ENCODE data around the gene FABP6. TPM values are rescaled to one million over a fixed set of nuclear protein-coding genes. Genes with fewer than 3 reads are reported as not detected.
A peak's percentile ranks its signal among the peaks of the same experiment; 100 is the strongest.
"Not testable (repeated sequence)": the region's sequence is repeated elsewhere in the genome, so short reads cannot be mapped to it uniquely, and the experiment has no call there.

The FABP6 gene
- total RNA-seq, 5 donors from 2014 or later (not counting 1 experiment from before 2014, with no cell fraction given) = not detected

DNA sequence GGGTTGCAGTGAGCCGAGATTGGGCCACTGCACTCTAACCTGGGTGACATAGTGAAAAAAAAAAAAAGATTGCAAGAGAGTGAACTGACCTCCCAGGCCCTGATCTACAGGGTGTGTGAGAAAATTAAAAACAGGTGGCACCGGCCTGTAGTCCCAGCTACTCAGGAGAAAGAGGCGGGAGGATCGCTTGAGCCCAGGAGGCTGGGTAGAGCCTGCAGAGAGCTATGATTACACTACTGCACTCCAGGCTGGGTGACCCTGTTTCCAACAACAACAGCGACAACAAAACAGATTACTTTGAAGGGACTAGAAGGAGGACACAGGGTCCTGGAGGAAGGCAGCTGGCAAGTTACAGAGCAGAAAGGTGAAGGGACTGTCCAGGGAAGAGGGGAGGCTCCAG lies 42.2 kb upstream of the FABP6 start:
- H3K9me3 Mint-ChIP-seq = peaks cover 5 to 12% (median 6%) of the 10 kb centered on the region in 3 donors
- 80% methylated on average over 1 of the region's 5 CpGs for WGBS (ENCODE audit: insufficient coverage)
- Histone ChIP-seq H3K4me1 (ENCODE audit: control insufficient read depth in 1 of 2, extremely low read depth in 1 of 2, insufficient read depth in 2 of 2, low read length in 2 of 2) (peaks cover 0 to 5% of the 10 kb centered on the region in 2 experiments), H3K36me3 (ENCODE audit: control insufficient read depth in 2 of 2, extremely low read depth in 1 of 2, insufficient read depth in 1 of 2, low read length in 1 of 2) (no peaks in the 10 kb centered on the region), H3K4me3 (ENCODE audit: control insufficient read depth in 1 of 2, extremely low read depth in 1 of 2, low read length in 1 of 2) (no peak overlapping the region), H3K27me3 (replicated peaks in 1 of 2; ENCODE audit: control insufficient read depth in 2 of 2, extremely low read depth in 1 of 2, insufficient read depth in 2 of 2, low read length in 1 of 2) (peaks cover 0 to 18% of the 10 kb centered on the region in 2 experiments), H3K27ac (ENCODE audit: low read length) (no peak overlapping the region), H3K9me3 (no peaks in the 10 kb centered on the region)
- CTCF ChIA-PET = interaction anchor here in 1 of 2 donors (0.6 to 0.7 kb wide), 2 partner anchors 25 to 139 kb away, joined by 3 to 5 read pairs; no protein-coding TSS in a partner anchor
- ATAC-seq (replicated peaks in 1 of 4) (no peak), DNase-seq (no peak)
- H3K27ac Mint-ChIP-seq = no peak overlapping the region
- peak overlapping the region in 2 of 3 donors; percentile 43 to 46 for H3K4me3 Mint-ChIP-seq
- peaks cover 13 to 40% of the 10 kb centered on the region in 2 donors for H3K27me3 Mint-ChIP-seq
- peaks cover 4 to 5% (median 4%) of the 10 kb centered on the region in 3 donors for H3K4me1 Mint-ChIP-seq
- POLR2A ChIA-PET = no interaction called here
- H3K36me3 Mint-ChIP-seq = no peaks in the 10 kb centered on the region

DNA sequence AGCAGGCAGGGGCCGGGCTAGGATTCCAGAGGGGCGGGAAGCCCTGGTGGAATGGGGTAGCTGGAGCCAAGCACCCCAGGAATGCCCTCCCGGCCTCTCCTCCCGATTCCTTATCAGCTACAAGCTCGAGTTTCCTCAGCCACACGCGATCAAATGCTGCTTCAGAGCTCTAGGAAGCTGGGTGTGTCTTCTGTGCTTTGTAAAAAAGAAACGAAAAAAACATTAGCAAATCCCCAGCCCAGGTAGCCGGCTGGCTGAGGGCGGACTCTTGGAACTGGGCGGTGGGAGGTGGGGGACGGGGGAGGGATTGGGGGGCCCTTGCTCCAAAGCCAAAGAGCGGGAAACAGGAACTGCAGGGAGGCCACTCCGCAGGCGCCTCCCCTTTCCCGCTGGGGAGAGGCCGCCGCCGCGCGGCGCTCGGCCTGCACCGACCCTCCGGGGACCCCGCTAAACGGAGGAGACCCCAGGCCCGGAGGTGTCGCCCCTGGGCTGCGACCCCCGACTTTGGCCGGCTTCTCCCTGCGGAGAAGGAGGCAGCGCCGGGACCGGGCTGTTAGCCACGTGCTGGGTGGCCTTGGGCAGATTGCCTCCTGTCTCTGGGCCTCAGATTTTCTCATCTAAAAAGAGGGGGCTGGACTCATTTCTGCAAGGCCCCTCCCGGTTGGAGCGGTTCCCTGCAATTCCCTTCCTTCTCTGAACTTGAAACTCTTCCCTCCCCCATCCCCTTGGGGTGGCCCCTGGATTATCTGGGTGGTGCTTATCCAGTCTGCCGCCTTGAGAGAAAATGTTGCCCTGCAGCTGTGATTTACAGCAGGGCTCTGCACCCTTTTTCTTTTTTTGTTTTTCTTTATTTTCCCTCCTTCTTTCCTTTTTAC lies 40.9 kb upstream of the FABP6 start:
- no peaks in the 10 kb centered on the region for H3K9me3 ChIP-seq
- 13% methylated on average over 27 of the region's 40 CpGs for WGBS (ENCODE audit: insufficient coverage)
- Mint-ChIP-seq H3K27ac (no peak overlapping the region), H3K27me3 (peaks cover 13 to 36% of the 10 kb centered on the region in 2 donors), H3K9me3 (peaks cover 5 to 12% (median 6%) of the 10 kb centered on the region in 3 donors), H3K36me3 (no peaks in the 10 kb centered on the region), H3K4me1 (peaks cover 5 to 9% (median 6%) of the 10 kb centered on the region in 3 donors), H3K4me3 (peak overlapping the region in 1 of 3 donors; percentile 69)
- ChIA-PET POLR2A (no interaction called here), CTCF (interaction anchor here in 1 of 2 donors (0.5 to 0.6 kb wide), 2 partner anchors 33 to 429 kb away, joined by 3 read pairs; no protein-coding TSS in a partner anchor)
- peaks cover 0 to 5% of the 10 kb centered on the region in 2 experiments for H3K4me1 ChIP-seq (ENCODE audit: control insufficient read depth in 1 of 2, extremely low read depth in 1 of 2, insufficient read depth in 2 of 2, low read length in 2 of 2)
- peaks cover 0 to 21% of the 10 kb centered on the region in 2 experiments for H3K27me3 ChIP-seq (replicated peaks in 1 of 2; ENCODE audit: control insufficient read depth in 2 of 2, extremely low read depth in 1 of 2, insufficient read depth in 2 of 2, low read length in 1 of 2)
- ATAC-seq (replicated peaks in 1 of 4) = peak in 1 of 4 experiments; percentile 27
- no peak for DNase-seq
- peak overlapping the region in 1 of 2 donors; percentile 52 for H3K4me3 ChIP-seq (ENCODE audit: control insufficient read depth in 1 of 2, extremely low read depth in 1 of 2, low read length in 1 of 2)
- H3K27ac ChIP-seq (ENCODE audit: low read length) = no peak overlapping the region
- H3K36me3 ChIP-seq (ENCODE audit: control insufficient read depth in 2 of 2, extremely low read depth in 1 of 2, insufficient read depth in 1 of 2, low read length in 1 of 2) = no peaks in the 10 kb centered on the region

DNA sequence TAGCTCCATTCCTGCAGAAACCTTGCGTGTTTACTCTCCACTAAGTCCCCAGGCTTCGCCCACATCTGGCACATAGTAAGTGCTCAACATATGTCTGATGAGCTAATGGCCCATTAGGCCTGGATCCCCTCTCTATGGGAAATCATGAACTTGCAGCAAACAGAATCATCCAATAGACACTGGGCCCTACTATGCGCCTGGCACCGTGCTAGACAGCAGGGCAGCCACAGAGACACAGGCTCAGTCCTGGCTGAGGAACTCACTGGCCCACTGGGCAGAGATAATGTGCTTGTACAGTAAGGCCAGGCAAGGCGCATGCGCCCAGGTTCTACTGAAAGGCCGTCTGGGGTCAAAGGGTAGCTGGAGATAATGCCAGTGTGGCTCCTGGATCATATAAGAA lies 36.9 kb upstream of the FABP6 start:
- no peak for DNase-seq
- no peaks in the 10 kb centered on the region for H3K36me3 ChIP-seq (ENCODE audit: control insufficient read depth in 2 of 2, extremely low read depth in 1 of 2, insufficient read depth in 1 of 2, low read length in 1 of 2)
- no peaks in the 10 kb centered on the region for H3K9me3 ChIP-seq
- WGBS (ENCODE audit: insufficient coverage) = 95% methylated on average over 7 of the region's 7 CpGs
- Mint-ChIP-seq H3K9me3 (no peaks in the 10 kb centered on the region), H3K4me3 (no peak overlapping the region), H3K27me3 (peaks cover 6 to 16% of the 10 kb centered on the region in 2 donors), H3K27ac (no peak overlapping the region), H3K4me1 (peaks cover 3 to 9% (median 6%) of the 10 kb centered on the region in 3 donors), H3K36me3 (no peaks in the 10 kb centered on the region)
- peaks cover 0 to 12% of the 10 kb centered on the region in 2 experiments for H3K27me3 ChIP-seq (replicated peaks in 1 of 2; ENCODE audit: control insufficient read depth in 2 of 2, extremely low read depth in 1 of 2, insufficient read depth in 2 of 2, low read length in 1 of 2)
- ChIA-PET CTCF (no interaction called here), POLR2A (no interaction called here)
- ATAC-seq (replicated peaks in 1 of 4) = no peak
- H3K27ac ChIP-seq (ENCODE audit: low read length) = no peak overlapping the region
- H3K4me1 ChIP-seq (ENCODE audit: control insufficient read depth in 1 of 2, extremely low read depth in 1 of 2, insufficient read depth in 2 of 2, low read length in 2 of 2) = peaks cover 0 to 5% of the 10 kb centered on the region in 2 experiments
- H3K4me3 ChIP-seq (ENCODE audit: control insufficient read depth in 1 of 2, extremely low read depth in 1 of 2, low read length in 1 of 2) = no peak overlapping the region

DNA sequence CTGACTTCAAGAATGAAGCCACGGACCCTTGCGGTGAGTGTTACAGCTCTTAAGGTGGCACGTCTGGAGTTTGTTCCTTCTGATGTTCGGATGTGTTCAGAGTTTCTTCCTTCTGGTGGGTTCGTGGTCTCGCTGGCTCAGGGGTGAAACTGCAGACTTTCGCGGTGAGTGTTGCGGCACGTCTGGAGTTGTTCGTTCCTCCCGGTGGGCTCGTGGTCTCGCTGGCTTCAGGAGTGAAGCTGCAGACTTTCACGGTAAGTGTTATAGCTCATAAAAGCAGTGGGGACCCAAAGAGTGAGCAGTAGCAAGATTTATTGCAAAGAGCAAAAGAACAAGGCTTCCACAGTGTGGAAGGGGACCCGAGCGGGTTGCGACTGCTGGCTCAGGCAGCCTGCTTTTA lies 36.2 kb upstream of the FABP6 start:
- WGBS (ENCODE audit: insufficient coverage) = 32% methylated on average over 13 of the region's 18 CpGs

DNA sequence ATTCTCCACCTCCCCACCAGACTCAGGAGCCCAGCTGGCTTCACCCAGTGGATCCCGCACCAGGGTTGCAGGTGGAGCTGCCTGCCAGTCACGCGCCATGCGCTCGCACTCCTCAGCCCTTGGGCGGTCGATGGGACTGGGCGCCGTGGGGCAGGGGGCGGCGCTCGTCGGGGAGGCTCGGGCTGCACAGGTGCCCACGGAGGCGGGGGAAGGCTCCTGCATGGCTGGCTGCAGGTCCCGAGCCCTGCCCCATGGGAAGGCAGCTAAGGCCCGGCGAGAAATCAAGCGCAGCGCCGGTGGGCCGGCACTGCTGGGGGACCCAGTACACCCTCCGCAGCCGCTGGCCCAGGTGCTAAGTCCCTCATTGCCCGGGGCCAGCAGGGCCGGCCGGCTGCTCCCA lies 35.5 kb upstream of the FABP6 start:
- POLR2A ChIA-PET; ATAC-seq (replicated peaks in 1 of 4); H3K4me3 Mint-ChIP-seq; CTCF ChIA-PET; H3K36me3 ChIP-seq (ENCODE audit: control insufficient read depth in 2 of 2, extremely low read depth in 1 of 2, insufficient read depth in 1 of 2, low read length in 1 of 2); H3K4me1 ChIP-seq (ENCODE audit: control insufficient read depth in 1 of 2, extremely low read depth in 1 of 2, insufficient read depth in 2 of 2, low read length in 2 of 2); H3K27ac ChIP-seq (ENCODE audit: low read length); H3K9me3 ChIP-seq; H3K9me3 Mint-ChIP-seq; H3K27ac Mint-ChIP-seq; H3K4me3 ChIP-seq (ENCODE audit: control insufficient read depth in 1 of 2, extremely low read depth in 1 of 2, low read length in 1 of 2); DNase-seq; H3K4me1 Mint-ChIP-seq; H3K36me3 Mint-ChIP-seq: not testable (repeated sequence)
- WGBS (ENCODE audit: insufficient coverage) = 97% methylated on average over 21 of the region's 28 CpGs
- H3K27me3 Mint-ChIP-seq = peaks cover 15 to 22% of the 10 kb centered on the region in 2 donors
- H3K27me3 ChIP-seq (replicated peaks in 1 of 2; ENCODE audit: control insufficient read depth in 2 of 2, extremely low read depth in 1 of 2, insufficient read depth in 2 of 2, low read length in 1 of 2) = peaks cover 0 to 16% of the 10 kb centered on the region in 2 experiments

More for the DNA sequence above, 36.2 kb upstream of the FABP6 start:
- H3K36me3 Mint-ChIP-seq; H3K36me3 ChIP-seq (ENCODE audit: control insufficient read depth in 2 of 2, extremely low read depth in 1 of 2, insufficient read depth in 1 of 2, low read length in 1 of 2); DNase-seq; H3K9me3 Mint-ChIP-seq; H3K27ac ChIP-seq (ENCODE audit: low read length); POLR2A ChIA-PET; CTCF ChIA-PET; H3K4me1 Mint-ChIP-seq; H3K4me3 Mint-ChIP-seq; ATAC-seq (replicated peaks in 1 of 4); H3K4me3 ChIP-seq (ENCODE audit: control insufficient read depth in 1 of 2, extremely low read depth in 1 of 2, low read length in 1 of 2); H3K4me1 ChIP-seq (ENCODE audit: control insufficient read depth in 1 of 2, extremely low read depth in 1 of 2, insufficient read depth in 2 of 2, low read length in 2 of 2); H3K9me3 ChIP-seq; H3K27ac Mint-ChIP-seq: not testable (repeated sequence)
- peaks cover 9 to 17% of the 10 kb centered on the region in 2 donors for H3K27me3 Mint-ChIP-seq
- peaks cover 0 to 11% of the 10 kb centered on the region in 2 experiments for H3K27me3 ChIP-seq (replicated peaks in 1 of 2; ENCODE audit: control insufficient read depth in 2 of 2, extremely low read depth in 1 of 2, insufficient read depth in 2 of 2, low read length in 1 of 2)

DNA sequence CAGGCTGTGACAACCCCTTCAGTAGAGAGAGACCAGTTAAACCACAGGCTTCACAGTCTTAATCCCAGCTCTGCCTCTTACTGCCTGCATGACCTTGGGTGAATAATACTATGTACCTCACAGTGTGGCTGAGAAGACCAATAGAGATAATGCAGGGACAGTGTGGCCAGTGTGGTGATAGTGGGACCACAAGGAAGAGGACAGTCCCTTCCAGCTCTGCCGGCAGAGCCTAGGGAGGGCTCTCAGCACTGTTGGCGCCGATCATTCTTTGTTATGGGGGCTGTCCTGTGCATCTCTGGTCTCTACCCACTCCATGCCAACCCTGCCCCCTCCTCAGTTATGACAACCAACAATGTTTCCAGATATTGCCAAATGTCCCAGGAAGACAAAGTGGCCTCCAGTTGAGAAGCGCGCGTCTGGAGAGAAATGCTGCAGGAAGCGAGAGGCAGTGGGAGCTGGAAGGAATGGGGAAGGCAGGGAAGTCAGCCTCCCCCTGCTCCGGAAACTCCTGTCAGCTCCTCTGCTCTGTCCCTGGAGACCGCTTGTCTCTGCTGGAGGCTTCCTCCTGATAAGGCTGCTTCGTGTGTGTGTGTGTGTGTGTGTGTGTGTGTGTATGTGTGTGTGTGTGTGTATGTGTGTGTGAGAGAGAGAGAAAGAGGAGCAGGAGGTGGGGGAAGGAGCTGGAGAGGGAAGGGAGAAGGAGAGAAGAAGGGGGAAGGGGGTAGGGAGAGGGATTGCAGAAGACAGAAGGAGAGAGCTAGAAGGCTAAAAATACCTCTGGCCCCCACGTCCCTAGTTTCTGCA lies 31.8 kb upstream of the FABP6 start:
- no peak for DNase-seq
- Histone ChIP-seq H3K9me3 (no peaks in the 10 kb centered on the region), H3K27ac (ENCODE audit: low read length) (no peak overlapping the region), H3K36me3 (ENCODE audit: control insufficient read depth in 2 of 2, extremely low read depth in 1 of 2, insufficient read depth in 1 of 2, low read length in 1 of 2) (no peaks in the 10 kb centered on the region), H3K27me3 (replicated peaks in 1 of 2; ENCODE audit: control insufficient read depth in 2 of 2, extremely low read depth in 1 of 2, insufficient read depth in 2 of 2, low read length in 1 of 2) (peaks cover 0 to 26% of the 10 kb centered on the region in 2 experiments), H3K4me1 (ENCODE audit: control insufficient read depth in 1 of 2, extremely low read depth in 1 of 2, insufficient read depth in 2 of 2, low read length in 2 of 2) (peaks cover 0 to 11% of the 10 kb centered on the region in 2 experiments), H3K4me3 (ENCODE audit: control insufficient read depth in 1 of 2, extremely low read depth in 1 of 2, low read length in 1 of 2) (no peak overlapping the region)
- ChIA-PET CTCF (interaction anchor here (0.6 kb wide), 3 partner anchors 19 to 1433 kb away, joined by 3 to 5 read pairs (median 4); no protein-coding TSS in a partner anchor), POLR2A (interaction anchor here (0.6 to 0.7 kb wide), 2 partner anchors 119 to 131 kb away, joined by 3 to 5 read pairs; no protein-coding TSS in a partner anchor)
- H3K4me1 Mint-ChIP-seq = peaks cover 4 to 11% (median 9%) of the 10 kb centered on the region in 3 donors
- H3K36me3 Mint-ChIP-seq = no peaks in the 10 kb centered on the region
- no peak overlapping the region for H3K27ac Mint-ChIP-seq
- 24% methylated on average over 3 of the region's 11 CpGs for WGBS (ENCODE audit: insufficient coverage)
- H3K9me3 Mint-ChIP-seq = no peaks in the 10 kb centered on the region
- peaks cover 15 to 20% of the 10 kb centered on the region in 2 donors for H3K27me3 Mint-ChIP-seq
- no peak overlapping the region for H3K4me3 Mint-ChIP-seq
- ATAC-seq (replicated peaks in 1 of 4) = no peak

Measured in T-cell (primary cell).